GM19043 (cell line): Measurements from ENCODE around the gene PRKG1.

Source experiments
- ATAC-seq: cut with Tn5 transposase; IDR thresholded peaks from one replicate; pipeline ENCODE4 v1.9.1; 2021; ENCODE audit warnings: low read depth; ENCODE audit not compliant: unreplicated experiment

Gene PRKG1

DNA sequence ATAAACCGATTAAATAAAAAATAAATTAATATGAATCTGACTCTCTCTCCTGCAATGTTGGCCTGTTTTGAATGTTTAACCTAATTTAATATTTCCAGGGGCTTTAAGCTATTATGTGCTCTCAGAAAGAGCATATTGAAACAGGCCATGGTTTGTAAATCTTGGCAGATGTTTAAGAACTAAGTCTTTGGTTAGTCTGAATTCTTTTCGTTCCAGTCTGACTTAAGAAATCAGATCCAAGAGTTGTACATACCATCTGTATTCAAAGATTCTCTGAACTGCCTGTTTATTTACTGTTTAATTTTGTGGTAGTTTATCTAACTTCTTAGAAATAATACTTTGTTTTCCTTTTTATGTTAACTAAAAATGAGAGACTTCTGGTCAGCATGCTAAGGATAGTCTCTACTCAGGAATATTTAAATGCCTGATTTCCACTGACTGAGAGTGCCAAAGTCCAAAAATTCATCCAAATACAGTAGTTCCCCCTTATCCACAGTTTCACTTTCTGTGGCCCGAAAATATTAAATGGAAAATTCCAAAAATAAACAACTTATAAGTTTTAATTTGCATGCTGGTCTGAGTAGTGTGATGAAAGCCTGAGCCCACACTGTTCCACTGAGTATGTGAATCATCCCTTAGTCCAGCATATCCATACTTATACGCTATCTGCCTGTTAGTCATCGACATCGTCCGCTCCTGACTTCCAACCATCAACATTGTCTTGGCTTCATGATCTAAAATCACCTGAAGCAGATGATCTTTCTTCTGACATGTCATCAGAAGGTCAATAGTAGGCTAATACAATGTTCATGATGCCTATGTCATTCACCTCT lies 863.2 kb downstream of the PRKG1 start:
- no peak for ATAC-seq

DNA sequence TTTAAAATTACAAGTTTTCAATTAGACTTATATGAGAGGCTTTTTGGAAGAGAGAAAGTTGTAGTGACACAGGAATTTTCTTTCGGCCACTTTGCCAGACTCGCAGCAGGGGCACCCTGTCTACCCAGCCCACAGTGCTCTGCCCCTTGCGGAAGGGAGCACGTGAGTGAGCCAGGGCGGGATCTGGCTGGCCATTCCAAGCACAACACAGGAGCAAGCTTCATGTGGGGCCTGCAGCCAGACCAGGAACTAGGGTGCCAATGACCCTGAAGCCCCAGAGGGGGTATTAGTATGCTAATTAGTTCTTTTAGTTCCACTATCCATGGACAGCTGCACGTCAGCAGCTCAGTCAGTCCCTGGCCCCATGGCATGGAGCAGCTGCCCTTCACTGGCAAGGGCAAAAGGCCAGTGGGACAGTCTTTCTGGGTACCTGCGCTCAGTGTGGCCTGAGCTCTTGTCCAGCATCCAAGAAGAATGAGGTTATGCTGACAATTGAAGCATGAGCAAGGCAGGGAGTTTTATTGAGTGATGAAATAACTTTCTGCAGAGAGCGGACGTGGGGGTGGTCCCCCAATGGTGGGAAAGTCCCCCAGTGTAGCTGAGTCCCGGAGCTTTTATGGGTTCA lies 876.2 kb downstream of the PRKG1 start:
- ATAC-seq: no peak

DNA sequence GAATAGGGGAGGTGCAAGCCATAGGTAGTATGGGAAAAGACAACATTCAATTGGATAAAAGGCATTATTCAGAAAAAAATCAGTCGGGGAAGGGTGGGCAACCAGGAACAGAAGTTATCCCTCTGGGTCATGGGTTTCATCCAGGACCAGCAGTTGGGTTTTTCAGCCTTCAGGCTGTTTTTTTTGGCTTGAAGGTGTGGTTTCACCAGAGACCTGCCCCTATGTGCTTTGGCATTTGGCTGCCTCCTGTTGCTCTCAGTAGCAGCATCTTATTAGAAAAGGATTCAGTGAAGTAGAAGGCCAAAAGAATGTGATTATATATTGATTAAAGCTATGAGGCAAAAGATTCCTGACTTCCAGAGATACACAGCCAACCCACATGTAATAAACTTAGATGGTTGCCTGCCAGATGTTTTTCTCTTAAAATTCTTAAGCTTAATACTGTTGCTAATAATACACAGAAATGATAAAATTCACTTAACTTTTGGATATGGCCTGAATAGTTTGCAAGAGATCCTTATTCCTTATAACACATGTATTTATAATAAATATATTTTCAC lies 876.8 kb downstream of the PRKG1 start:
- no peak for ATAC-seq

DNA sequence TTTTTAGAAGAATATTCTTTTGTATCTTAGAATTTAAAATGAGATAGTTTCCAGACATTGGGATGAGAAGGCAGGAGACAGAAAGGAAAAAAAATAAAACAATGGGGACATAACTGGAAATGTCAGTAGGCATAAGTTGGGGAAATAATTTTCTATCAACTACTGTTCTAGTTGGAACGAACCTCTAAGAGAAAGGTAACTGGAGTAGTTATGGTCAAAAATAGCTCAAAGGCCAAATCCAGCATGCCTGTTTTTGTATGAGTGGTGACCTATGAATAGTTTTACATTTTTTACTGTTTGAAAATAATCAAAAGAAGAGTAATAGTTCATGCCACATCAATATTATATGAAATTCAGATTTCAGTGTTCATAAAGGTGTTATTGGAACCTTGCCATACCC lies 877.3 kb downstream of the PRKG1 start:
- no peak for ATAC-seq

DNA sequence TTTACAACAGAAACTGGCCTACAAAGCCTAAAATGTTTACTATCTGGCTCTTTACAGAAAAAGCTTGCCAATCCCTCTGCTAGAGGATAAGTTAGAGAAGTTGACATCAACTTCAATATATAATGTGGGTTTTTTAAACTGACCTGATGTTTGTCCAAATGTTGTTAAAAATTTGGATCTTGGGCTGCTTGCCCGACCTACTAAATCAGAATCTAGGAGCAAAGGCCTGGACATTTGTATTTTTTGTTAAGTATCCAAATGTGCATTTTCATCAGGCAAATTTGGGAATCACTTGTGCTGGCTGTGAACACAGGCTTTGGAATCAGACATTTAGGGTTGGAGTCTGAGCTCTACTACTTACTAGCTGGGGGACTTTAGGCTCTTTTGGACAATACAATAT lies 877.8 kb downstream of the PRKG1 start:
- ATAC-seq: no peak

DNA sequence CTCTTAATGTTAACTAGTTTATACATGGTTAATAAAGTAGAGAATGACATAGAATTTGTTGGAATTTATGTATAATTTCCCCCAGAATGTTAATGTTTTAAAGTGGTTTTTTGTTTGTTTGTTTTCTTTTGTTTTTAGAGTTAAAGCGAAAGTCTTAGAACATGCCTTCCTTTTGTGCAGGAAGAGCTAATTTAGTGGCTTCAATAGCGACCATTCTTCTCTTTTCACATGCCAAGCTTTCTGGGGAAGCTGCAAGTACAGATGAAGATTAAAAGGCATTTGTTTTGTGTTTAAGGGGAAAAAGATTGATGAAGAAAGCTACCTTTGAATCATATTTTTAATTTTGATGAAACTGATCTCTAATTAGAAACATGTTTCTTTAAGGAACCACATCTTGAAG lies 881.4 kb downstream of the PRKG1 start:
- ATAC-seq: no peak

DNA sequence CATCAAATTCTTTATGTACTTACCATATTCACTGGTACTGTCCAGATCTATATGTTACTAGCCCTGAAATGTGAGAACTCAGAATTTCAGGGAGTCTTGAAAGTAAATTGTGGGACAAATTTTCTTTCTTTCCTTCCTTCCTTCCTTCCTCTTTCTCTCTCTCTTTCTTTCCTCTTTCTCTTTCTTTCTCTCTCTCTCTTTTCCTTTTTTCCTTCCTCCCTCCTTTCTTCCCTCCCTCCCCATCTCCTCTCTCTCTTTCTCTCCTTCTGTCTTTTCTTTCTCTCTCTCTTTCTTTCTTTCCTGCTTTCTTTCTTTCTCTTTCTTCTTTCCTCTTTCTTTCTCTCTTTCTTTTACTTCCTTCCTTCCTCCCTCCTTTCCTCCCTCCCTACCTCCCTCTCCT lies 882.5 kb downstream of the PRKG1 start:
- ATAC-seq: no peak

DNA sequence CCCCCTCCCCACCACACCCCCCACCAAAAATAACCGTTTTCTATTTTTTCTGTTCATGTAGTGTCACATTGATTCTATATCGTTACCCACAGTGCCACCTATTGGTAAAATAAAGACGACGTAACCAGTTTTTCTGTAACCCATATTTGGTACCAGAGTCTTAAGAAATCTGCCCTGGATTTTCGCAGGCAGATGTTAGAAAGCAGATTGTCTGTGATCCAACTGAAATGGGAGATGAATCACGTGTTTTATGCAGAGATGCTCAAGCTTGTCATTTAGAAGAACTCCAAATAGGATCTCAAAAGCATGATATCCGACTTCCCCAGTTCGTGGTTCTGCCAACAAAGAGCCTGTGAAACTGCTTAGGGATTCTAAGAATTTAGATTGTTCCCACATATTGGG lies 886.2 kb downstream of the PRKG1 start:
- ATAC-seq: no peak

DNA sequence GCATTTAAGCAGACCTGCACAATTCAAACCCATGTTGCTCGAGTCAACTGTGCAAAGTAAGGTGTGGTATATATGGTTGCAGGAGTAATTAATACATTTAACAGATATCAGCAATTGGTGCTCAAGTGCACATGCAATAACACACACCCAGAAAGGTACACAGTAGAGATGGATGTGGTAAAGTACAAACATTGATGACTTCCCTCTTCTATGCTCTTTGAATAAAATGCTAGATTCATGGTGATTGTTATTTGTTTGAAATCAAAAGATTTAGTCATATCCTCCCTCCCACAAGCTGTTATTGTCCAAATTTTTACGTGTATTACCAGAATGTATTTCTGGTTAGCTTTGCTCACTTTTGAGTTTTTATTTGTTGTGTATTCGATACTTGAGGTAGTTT lies 887.1 kb downstream of the PRKG1 start:
- ATAC-seq: no peak

DNA sequence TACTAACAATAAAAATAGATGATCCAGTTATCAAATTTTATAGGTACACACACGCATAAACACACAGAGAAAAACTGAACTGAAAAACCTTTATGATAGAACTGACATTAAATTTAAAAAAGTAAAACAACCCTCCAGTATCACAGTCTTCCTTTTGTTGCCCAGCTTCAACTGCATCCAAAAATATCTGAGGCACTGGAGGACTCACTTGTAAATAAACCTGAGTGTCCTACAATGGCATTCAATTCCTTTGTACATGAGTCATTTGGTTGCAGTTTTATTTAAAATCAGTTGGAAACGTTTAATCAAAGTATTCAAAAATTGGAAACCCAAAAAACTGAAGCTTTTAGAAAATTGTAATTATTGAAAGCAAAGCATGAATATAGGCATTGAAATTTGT lies 890.3 kb downstream of the PRKG1 start:
- no peak for ATAC-seq

DNA sequence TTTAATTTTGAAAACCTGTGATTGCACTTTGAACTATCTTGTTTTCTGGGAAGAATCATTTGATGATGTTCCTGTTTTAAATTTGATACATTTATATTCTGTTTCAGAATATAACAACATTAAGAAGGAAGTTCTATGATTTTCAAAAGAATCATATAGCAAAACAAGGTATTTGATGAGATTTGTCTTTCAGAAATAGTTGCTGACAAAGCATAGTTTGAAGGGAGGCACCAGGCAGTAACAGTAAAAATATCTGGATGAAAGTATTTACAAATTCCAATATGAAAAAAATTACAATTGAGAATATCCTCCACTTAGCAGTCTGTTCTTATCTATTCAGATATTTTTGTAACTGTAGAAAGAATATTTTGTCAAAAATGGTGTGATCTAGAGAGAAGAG lies 891.2 kb downstream of the PRKG1 start:
- no peak for ATAC-seq

DNA sequence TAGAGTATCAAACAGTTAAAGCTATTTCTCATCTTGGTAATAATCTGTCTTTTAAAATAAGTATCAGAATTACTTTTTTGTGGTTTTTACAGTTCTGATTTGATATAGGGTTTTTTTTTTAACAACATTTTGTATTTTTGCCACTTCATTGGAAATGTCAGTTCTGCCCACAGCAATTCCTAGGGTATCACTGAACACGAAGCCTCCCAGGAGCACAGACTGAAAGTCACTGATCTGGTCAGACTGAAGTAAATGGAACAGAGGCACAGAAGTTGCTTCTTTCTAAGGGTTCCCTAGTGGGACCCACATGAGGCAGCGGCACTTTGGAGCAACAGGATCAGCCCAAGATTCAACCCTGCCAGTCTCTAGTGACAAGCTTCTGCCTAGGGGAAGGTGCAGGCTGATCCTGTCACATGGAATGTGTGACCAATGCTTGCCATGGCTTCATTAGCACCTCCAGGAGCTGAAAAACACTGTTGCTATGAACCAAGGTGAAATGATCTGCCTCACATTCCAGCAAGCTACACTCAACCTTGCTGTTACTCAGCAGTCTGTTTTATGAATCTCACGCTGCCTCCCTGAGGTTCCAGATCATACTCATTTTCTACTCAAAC lies 898.6 kb downstream of the PRKG1 start:
- ATAC-seq: no peak

DNA sequence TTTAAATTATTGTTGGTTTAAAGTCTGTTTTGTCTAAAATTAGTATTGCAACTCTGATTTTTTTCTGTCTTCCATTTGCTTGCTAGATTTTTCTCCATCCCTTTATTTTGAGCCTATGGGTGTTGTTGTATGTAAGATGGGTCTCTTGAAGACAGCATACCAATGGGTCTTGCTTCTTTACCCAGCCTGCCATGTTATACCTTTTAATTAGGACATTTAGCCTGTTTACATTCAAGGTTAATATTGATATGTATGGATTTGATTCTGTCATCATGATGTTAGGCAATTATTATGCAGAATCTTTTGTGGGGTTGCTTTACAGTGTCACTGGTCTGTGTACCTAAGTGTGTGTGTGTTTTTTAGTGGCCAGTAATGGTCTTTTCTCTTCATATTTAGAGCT lies 906.5 kb downstream of the PRKG1 start:
- ATAC-seq: no peak

DNA sequence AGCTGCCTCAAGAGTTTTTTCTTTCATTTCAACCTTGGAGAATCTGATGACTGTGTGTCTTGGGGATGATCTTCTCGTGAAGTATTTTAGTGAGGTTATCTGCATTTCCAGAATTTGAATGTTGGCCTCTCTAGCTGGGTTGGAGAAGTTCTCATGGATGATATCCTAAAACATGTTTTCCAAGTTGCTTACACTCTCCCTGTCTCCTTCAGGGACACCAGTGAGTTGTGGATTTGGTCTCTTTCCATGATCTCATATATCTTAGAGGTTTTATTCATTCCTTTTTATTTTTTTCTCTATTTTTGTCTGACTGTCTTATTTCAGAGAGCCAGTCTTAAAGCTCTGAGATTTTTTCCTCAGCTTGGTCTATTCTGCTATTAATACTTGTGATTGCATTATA lies 907.4 kb downstream of the PRKG1 start:
- no peak for ATAC-seq

DNA sequence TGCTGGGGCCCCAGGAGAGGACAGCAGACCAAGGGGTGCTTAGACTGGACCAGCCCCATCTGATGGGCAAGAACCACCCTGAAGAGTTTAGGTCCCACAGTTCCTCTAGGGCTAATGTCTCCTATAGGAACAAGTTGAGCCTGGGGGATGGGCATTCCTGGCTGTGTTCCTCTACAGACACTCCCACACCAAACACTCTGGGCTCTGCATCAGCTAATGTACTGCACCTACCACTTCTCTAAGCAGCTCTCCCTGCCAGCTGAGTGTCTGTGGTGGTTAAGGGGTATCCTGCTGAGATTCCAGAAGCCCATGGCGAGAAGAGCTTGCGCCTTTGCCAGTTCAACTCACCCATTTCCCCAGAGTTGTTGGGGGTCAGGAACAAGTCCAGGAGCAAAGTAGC lies 909.2 kb downstream of the PRKG1 start:
- ATAC-seq: no peak

DNA sequence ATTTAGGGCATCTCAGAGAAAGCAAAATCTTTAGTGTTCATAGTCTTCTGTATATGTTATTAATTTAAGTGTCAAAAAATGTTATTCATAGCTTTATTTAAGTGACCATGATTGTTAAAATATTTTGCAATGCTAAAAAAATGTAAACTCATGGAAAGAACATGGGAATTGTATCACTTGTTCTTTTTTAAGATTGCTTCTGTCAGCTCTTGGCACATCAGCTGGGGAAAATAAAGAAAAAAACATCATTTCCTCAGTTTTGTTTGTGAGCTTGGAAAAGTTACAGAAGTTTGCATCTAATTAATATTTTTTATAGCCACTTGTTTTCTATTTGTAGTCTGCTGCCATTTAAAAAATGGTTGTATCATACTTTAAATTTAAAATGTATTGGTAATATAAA lies 911.0 kb downstream of the PRKG1 start:
- ATAC-seq: no peak

DNA sequence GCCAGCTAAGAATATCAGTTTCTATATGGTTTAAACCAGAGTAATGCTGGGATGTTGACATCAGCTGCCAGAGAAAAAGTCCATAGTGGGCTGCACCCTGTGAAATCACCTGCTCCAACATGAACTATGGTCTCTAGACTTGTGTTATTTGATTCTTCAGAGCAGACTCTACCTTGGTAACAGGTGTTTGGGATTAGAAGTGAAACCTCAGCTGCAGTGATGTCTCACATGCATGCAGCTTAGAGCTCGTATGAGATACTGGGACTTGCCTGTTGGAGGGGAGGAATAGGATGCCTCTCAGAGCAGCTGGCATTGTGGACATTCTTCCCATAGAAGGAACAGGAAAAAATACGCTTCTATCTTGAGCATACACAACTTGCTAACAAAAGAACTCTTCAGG lies 912.2 kb downstream of the PRKG1 start:
- no peak for ATAC-seq

DNA sequence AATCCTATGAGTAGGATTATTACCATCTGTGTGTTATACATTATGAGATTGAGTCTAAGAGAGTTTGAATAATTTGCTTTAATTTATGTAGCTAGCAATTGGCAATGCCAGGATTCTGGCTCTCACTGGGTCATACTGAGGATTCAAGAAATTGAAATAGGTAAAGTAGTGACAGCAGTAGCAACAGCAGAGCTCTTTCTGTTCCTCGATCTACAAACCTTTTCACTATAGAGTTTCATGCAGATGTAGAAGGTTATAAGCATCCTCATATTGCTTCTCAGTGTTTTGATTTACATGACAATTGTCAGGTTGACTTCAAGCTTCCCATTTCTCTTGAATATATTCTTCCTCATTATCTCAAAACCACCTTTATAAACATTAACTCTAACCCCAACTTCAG lies 919.2 kb downstream of the PRKG1 start:
- ATAC-seq: no peak

DNA sequence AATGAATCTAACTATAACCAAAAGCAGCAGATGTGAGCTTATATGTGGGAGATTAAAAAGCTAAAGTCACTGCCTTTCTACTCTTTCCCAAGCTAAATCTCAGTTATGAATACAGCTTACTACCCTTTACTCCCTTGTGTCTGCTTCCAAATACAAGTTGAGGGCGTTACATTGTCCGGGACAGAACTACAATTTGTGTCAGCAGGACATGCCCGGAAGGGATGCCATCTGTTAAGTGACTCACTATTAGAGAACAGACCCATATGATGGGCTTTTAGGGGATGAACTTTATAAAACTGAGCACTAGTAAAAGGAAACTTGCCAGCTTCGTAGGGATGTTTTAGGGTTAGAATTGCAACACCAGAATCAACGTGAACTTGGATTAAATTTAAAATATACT lies 924.8 kb downstream of the PRKG1 start:
- no peak for ATAC-seq

DNA sequence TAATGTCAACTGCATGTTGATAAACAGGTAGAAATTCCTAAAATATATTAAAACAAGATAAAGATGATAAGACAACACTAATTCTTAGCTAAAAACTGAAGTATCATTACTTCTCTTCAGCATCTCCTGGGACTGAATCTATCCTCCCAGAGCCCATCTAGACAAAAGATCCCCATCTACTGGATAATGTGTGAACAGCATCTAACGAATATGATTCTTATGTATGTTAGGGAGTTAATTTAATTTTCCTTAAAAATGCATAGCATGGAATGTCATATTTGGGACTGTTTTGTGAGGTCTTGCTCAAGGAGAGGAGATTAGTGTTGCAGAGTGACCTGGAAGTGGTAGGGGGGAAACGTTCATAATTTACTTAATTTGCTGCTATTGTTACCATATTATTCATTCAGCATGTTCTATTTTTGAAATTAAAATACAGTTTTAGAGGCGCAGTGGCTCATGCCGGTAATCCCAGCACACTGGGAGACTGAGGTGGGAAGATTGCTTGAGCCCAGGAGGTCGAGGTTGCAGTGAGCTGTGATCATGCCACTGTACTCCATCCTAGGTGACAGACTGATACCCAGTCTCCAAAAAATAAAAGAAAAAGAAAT lies 930.2 kb downstream of the PRKG1 start:
- no peak for ATAC-seq

DNA sequence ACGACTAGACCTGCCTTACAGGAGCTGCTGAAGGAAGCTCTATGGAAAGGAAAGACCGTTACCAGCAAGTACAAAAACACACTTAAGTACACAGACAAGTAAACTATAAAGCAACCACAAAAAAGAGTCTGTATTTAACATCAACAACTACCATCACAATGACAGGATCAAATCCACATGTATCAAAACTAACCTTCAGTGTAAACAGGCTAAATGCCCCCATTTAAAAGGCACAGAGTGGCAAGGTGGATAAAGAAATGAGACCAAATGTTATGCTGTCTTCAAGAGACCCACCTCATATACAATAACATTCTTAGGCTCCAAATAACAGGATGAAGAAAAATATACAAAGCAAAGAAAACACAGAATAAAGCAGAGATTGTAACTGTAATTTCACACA lies 932.8 kb downstream of the PRKG1 start:
- no peak for ATAC-seq
